GM21723 (cell line): ENCODE results near the gene SEMA5B.

ENCODE experiments used
- ATAC-seq: cut with Tn5 transposase; IDR thresholded peaks from one replicate; pipeline ENCODE4 v1.9.1; 2021; ENCODE audit warnings: mild to moderate bottlenecking, moderate library complexity; ENCODE audit not compliant: unreplicated experiment

The SEMA5B gene

GRCh38 chr3:123055352-123055751 lies 27.8 kb upstream of the SEMA5B start:
- ATAC-seq, result no peak

- no peak for ATAC-seq
Observed at GRCh38 chr3:123054931-123055330, 27.4 kb upstream of the SEMA5B start.

GRCh38 chr3:123054109-123054778 lies 26.7 kb upstream of the SEMA5B start:
- no peak for ATAC-seq

GRCh38 chr3:123053107-123053506 lies 25.5 kb upstream of the SEMA5B start:
- no peak for ATAC-seq

- no peak for ATAC-seq
Observed at GRCh38 chr3:123050666-123051065, 23.1 kb upstream of the SEMA5B start.

GRCh38 chr3:123048480-123049237 lies 21.1 kb upstream of the SEMA5B start:
- no peak for ATAC-seq

GRCh38 chr3:123047062-123047319 lies 19.4 kb upstream of the SEMA5B start:
- no peak for ATAC-seq

- ATAC-seq, result no peak
Observed at GRCh38 chr3:123046262-123047061, 18.9 kb upstream of the SEMA5B start.

GRCh38 chr3:123044981-123045763 lies 17.6 kb upstream of the SEMA5B start:
- no peak for ATAC-seq

GRCh38 chr3:123042413-123042812 lies 14.8 kb upstream of the SEMA5B start:
- no peak for ATAC-seq

GRCh38 chr3:123039178-123039577 lies 11.6 kb upstream of the SEMA5B start:
- no peak for ATAC-seq

- no peak for ATAC-seq
Observed at GRCh38 chr3:123038751-123039150, 11.2 kb upstream of the SEMA5B start.

GRCh38 chr3:123037015-123037375 lies 9.4 kb upstream of the SEMA5B start:
- no peak for ATAC-seq

GRCh38 chr3:123036352-123037014 lies 8.9 kb upstream of the SEMA5B start:
- no peak for ATAC-seq

GRCh38 chr3:123034996-123035395 lies 7.4 kb upstream of the SEMA5B start:
- no peak for ATAC-seq

GRCh38 chr3:123034120-123034519 lies 6.6 kb upstream of the SEMA5B start:
- ATAC-seq, result no peak

- no peak for ATAC-seq
Observed at GRCh38 chr3:123032057-123032456, 4.5 kb upstream of the SEMA5B start.

GRCh38 chr3:123031051-123031450 lies 3.5 kb upstream of the SEMA5B start:
- no peak for ATAC-seq

- no peak for ATAC-seq
Observed at GRCh38 chr3:123028233-123028828, 768 bp upstream of the SEMA5B start.

GRCh38 chr3:123026565-123027291 lies 835 bp downstream of the SEMA5B start:
- no peak for ATAC-seq
